Liver (tissue), 3 donors: ENCODE measurements around the gene AIMP1.

ENCODE experiments used
- EGR1 ChIP-seq, 2 donors: IDR thresholded peaks; 2 replicates each; pipeline ENCODE4 v1.6.1; 2016 to 2018; ENCODE audit warnings: antibody characterized with exemption in 2 of 2, low read depth in 2 of 2
- GABPA ChIP-seq, 2 donors: IDR thresholded peaks in 1 of 2; conservative IDR thresholded peaks in 1 of 2; 2 replicates each; pipeline ENCODE4 v1.6.1; 2016; ENCODE audit warnings: antibody characterized with exemption in 2 of 2, mild to moderate bottlenecking in 1 of 2, moderate library complexity in 1 of 2
- JUND ChIP-seq, 2 donors: IDR thresholded peaks; 2 replicates each; pipeline ENCODE4 v1.6.1; 2016; ENCODE audit warnings: antibody characterized with exemption in 2 of 2
- MAX ChIP-seq: IDR thresholded peaks from 2 replicates; pipeline ENCODE4 v1.6.1; 2016; ENCODE audit warnings: antibody characterized with exemption
- RAD21 ChIP-seq, 2 donors: IDR thresholded peaks; 2 replicates each; pipeline ENCODE4 v1.6.1; 2016; ENCODE audit warnings: antibody characterized with exemption in 2 of 2, mild to moderate bottlenecking in 2 of 2
- REST ChIP-seq: IDR thresholded peaks from 2 replicates; pipeline ENCODE4 v1.6.1; 2016; ENCODE audit warnings: antibody characterized with exemption, mild to moderate bottlenecking
- RXRA ChIP-seq, 2 donors: IDR thresholded peaks; 2 replicates each; pipeline ENCODE4 v1.6.1; 2017 to 2018; ENCODE audit warnings: antibody characterized with exemption in 2 of 2, mild to moderate bottlenecking in 1 of 2
- SP1 ChIP-seq: IDR thresholded peaks from 2 replicates; pipeline ENCODE4 v1.6.1; 2018; ENCODE audit warnings: antibody characterized with exemption, mild to moderate bottlenecking
- YY1 ChIP-seq: IDR thresholded peaks from 2 replicates; pipeline ENCODE4 v1.6.1; 2016; ENCODE audit warnings: antibody characterized with exemption, mild to moderate bottlenecking
- TF ChIP-seq, protein P1 (sequence below): fragments of 150-350 bp; IDR thresholded peaks from 2 replicates; pipeline ENCODE4 v1.5.1; 2017; ENCODE audit warnings: improper control_type of control experiment, low read depth, low read length; ENCODE audit not compliant: missing input control
- TF ChIP-seq, protein P2 (sequence below): IDR thresholded peaks from 2 replicates; pipeline ENCODE4 v1.6.1; 2016; ENCODE audit warnings: antibody characterized with exemption
- donor health status: healthy.
- donor health status: healthy.

DNA sequence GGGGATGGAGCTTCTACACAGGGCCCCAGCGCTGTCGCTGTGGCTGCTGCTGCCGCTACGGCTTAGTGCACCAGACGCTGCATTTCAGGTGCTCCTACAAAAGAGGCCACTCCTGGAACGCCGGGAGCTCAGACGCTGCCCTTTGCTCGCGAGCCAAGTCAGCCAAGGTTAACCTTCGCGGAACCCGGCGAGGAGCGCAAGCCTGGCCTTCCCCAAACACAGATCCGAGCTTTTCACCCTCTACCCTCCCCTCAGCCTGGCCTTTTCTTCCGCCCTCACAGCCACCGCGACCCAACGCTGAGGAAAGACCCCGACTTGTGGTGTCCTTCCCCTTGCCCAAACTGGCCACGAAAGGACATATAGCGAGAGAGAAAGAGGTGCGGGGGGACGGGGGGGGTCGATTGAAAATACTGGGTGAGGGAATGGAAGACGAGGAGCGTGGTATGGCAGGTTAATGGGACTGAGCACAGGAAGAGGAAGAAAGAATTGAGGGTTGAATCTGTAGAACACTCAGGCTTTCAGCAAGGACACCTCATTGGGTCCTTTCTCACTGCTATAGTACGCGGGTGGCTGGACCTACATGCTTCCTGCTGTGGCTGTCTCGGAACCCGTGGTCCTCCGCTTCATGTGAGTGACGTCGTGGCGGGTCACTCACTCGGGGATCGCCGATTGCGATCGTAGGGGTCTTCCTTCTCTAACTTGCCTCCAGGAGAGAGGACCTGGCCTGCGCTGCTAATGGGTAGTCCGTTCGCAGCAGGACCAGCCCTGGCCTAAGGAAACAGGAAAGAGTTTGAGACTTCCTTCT lies at the start of gene AIMP1, which contains the start of gene TBCK:
- TF ChIP-seq, protein P1, sequence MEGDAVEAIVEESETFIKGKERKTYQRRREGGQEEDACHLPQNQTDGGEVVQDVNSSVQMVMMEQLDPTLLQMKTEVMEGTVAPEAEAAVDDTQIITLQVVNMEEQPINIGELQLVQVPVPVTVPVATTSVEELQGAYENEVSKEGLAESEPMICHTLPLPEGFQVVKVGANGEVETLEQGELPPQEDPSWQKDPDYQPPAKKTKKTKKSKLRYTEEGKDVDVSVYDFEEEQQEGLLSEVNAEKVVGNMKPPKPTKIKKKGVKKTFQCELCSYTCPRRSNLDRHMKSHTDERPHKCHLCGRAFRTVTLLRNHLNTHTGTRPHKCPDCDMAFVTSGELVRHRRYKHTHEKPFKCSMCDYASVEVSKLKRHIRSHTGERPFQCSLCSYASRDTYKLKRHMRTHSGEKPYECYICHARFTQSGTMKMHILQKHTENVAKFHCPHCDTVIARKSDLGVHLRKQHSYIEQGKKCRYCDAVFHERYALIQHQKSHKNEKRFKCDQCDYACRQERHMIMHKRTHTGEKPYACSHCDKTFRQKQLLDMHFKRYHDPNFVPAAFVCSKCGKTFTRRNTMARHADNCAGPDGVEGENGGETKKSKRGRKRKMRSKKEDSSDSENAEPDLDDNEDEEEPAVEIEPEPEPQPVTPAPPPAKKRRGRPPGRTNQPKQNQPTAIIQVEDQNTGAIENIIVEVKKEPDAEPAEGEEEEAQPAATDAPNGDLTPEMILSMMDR: no peak
- TF ChIP-seq JUND (IDR thresholded peaks at IDR 0.05) (no peak), MAX (peak; percentile 74), RAD21 (IDR thresholded peaks at IDR 0.05) (peak; percentile 16 to 38), RXRA (IDR thresholded peaks at IDR 0.05) (peak; percentile 41 to 55), SP1 (peak; percentile 66), YY1 (peak; percentile 82), REST (peak; percentile 72), EGR1 (IDR thresholded peaks at IDR 0.05; ENCODE audit: low read depth in 2 of 2) (no peak), GABPA (IDR thresholded peaks at IDR 0.05 in 1 of 2, conservative IDR thresholded peaks at IDR 0.05 in 1 of 2) (peak in 1 of 2 donors; percentile 81)
- TF ChIP-seq, protein P2, sequence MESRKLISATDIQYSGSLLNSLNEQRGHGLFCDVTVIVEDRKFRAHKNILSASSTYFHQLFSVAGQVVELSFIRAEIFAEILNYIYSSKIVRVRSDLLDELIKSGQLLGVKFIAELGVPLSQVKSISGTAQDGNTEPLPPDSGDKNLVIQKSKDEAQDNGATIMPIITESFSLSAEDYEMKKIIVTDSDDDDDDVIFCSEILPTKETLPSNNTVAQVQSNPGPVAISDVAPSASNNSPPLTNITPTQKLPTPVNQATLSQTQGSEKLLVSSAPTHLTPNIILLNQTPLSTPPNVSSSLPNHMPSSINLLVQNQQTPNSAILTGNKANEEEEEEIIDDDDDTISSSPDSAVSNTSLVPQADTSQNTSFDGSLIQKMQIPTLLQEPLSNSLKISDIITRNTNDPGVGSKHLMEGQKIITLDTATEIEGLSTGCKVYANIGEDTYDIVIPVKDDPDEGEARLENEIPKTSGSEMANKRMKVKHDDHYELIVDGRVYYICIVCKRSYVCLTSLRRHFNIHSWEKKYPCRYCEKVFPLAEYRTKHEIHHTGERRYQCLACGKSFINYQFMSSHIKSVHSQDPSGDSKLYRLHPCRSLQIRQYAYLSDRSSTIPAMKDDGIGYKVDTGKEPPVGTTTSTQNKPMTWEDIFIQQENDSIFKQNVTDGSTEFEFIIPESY: no peak
